GM18951 (cell line): Measurements from ENCODE around the gene CHST3.

Source experiments
- POLR2A ChIP-seq: IDR thresholded peaks from 4 replicates; pipeline ENCODE4 v1.6.1; 2011; ENCODE audit warnings: mild to moderate bottlenecking; ENCODE audit not compliant: insufficient read length, insufficient read depth; ENCODE audit errors: extremely low read depth
- in situ Hi-C: fragments of 300-500 bp; cut with MboI; formaldehyde crosslinking; loops from one replicate; pipeline ENCODE4 v1.12.0; 2022; ENCODE audit warnings: low sequenced_read_pairs, mixed read lengths, inconsistent platforms; ENCODE audit not compliant: unreplicated experiment

CHST3 gene

DNA sequence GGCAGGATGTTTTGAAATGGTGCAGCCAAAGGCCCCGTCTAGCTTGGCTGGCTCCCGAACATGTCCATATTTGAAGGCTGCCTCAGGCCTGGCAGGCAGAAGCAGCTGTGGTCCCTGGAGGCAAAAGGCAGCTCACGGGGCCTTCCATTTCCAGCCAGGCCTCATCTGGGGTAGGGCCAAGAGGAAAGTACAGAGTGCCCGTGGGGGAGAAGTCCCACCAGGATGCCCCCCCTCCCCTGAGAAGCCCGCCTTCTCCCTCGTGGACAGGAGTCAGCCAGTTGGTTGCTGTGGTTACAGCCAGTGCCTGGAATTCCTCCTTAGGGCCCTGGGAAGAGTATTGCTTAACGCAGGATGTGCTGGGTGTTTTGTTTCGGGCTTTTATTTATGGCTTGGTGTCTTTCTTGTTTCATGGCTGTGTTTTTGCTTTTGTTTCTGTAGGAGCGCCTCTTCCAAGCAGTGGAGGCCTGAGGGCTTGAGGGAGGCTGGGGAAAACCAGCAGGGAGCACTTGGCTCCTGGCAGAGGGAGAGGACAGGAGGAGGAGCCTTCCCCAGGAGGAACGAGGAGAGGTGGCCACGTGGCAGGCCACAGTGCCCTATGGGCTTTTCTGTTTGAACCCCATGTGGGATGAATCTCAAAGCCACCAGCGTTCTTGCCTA, 45.4 kb downstream of the CHST3 start:
- no peak for TF ChIP-seq POLR2A
- in situ Hi-C loops: no loop called here

GRCh38 chr10:72010234-72010973, 46.2 kb downstream of the CHST3 start:
- in situ Hi-C loops: no loop called here
- TF ChIP-seq POLR2A: no peak

- no peak for TF ChIP-seq POLR2A
- in situ Hi-C loops: no loop called here
Observed at GRCh38 chr10:72011016-72011415, 46.8 kb downstream of the CHST3 start.

- in situ Hi-C loops: no loop called here
- TF ChIP-seq POLR2A: no peak
Observed at GRCh38 chr10:72011468-72011867, 47.3 kb downstream of the CHST3 start.

DNA sequence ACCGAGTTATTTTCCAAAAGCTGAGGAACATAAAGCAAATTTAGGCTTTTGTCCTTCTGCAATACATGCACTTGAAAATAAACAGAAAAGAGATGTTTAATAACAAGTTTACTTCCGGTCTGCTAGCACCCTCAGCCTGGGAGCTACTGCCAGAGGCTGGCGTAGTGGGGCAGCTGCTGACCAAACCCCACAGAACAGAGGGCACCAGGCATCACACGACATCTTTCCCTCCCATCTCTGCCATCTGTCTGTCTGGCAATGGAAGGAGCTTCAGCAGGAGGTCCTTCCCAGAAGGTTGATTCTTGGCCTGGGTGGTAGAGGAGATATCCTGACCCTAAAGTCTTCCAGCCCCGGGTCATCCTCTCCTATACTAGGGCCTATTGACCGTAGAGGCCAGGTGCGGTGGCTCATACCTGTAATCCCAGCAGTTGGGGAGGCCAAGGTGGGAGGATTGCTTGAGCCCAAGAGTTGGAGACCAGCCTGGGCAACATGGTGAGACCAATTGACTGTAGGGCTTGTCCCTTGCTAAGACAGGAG, 47.8 kb downstream of the CHST3 start:
- in situ Hi-C loops: no loop called here
- no peak for TF ChIP-seq POLR2A

- in situ Hi-C loops: no loop called here
- no peak for TF ChIP-seq POLR2A
Observed at GRCh38 chr10:72012796-72013195, 48.6 kb downstream of the CHST3 start.

- no peak for TF ChIP-seq POLR2A
- in situ Hi-C loops: no loop called here
Observed at GRCh38 chr10:72013202-72013945, 49.2 kb downstream of the CHST3 start.

- in situ Hi-C loops: no loop called here
Observed at GRCh38 chr10:72014197-72014596, 50.0 kb downstream of the CHST3 start.

GRCh38 chr10:72014785-72015480, 50.7 kb downstream of the CHST3 start:
- in situ Hi-C loops: no loop called here
- TF ChIP-seq POLR2A: no peak

More at GRCh38 chr10:72014197-72014596, 50.0 kb downstream of the CHST3 start:
- TF ChIP-seq POLR2A: no peak

- TF ChIP-seq POLR2A: no peak
- in situ Hi-C loops: no loop called here
Observed at GRCh38 chr10:72015841-72016240, 51.6 kb downstream of the CHST3 start.

- TF ChIP-seq POLR2A: no peak
- in situ Hi-C loops: no loop called here
Observed at GRCh38 chr10:72016608-72017300, 52.6 kb downstream of the CHST3 start.
